ENCODE results near the gene KRT79. TPM values are rescaled to one million over a fixed set of nuclear protein-coding genes. Genes with fewer than 3 reads are reported as not detected.

The KRT79 gene
- total RNA-seq, 1 experiment from 2014 or later = not detected

- TF ChIP-seq REST (IDR thresholded peaks at IDR 0.05; ENCODE audit: insufficient read depth in 1 of 2, low read depth in 2 of 2, low read length in 1 of 2) (no peak), SIN3A (IDR thresholded peaks at IDR 0.05; ENCODE audit: borderline replicate concordance, insufficient read depth, low read depth, low read length) (no peak), CTCF (IDR thresholded peaks at IDR 0.05) (no peak), POLR2AphosphoS5 (IDR thresholded peaks at IDR 0.05; ENCODE audit: low read depth, low read length) (no peak), TCF7L2 (IDR thresholded peaks at IDR 0.05; ENCODE audit: low read depth, low read length) (no peak)
- H3K27ac ChIP-seq (ENCODE audit: low read length) = no peak overlapping the region
- H3K4me3 ChIP-seq (ENCODE audit: low read depth in 2 of 2, low read length in 2 of 2) = no peak overlapping the region
- ChIA-PET CTCF (interaction anchor here (0.6 kb wide), 1 partner anchor 1167 kb away, joined by 7 read pairs; no protein-coding TSS in a partner anchor), POLR2A (no interaction called here)
- intact Hi-C loops (cut with micrococcal nuclease; ENCODE audit: unreplicated experiment) = no loop called here
- no peaks in the 10 kb centered on the region for H3K9me3 ChIP-seq (ENCODE audit: control insufficient read depth, insufficient read depth, low read depth, low read length)
- DNase-seq (ENCODE audit: low read depth, low spot score) = no peak
- peaks cover 9% of the 10 kb centered on the region; the same call in 1 of the 2 replicates for H3K4me1 ChIP-seq (ENCODE audit: control insufficient read depth, insufficient read depth, low read length)
- H3K36me3 ChIP-seq (ENCODE audit: control insufficient read depth, insufficient read depth, low read length) = no peaks in the 10 kb centered on the region
- in situ Hi-C loops (cut with HindIII; ENCODE audit: low pct_unique_long_range_greater_than_20kb, low sequenced_read_pairs) = no loop called here
- no peak for ATAC-seq
- no TSS peak for BruUV-seq (replicated peaks)
- H3K27me3 ChIP-seq (ENCODE audit: control insufficient read depth, insufficient read depth, low read length) = no peaks in the 10 kb centered on the region
Measured at GRCh38 chr12:52796839-52797528, 37.1 kb downstream of the KRT79 start.

GRCh38 chr12:52796429-52796794 lies 37.7 kb downstream of the KRT79 start:
- CTCF ChIA-PET = interaction anchor here (0.6 kb wide), 1 partner anchor 1167 kb away, joined by 7 read pairs; no protein-coding TSS in a partner anchor
- H3K27me3 ChIP-seq (ENCODE audit: control insufficient read depth, insufficient read depth, low read length) = no peaks in the 10 kb centered on the region
- in situ Hi-C loops (cut with HindIII; ENCODE audit: low pct_unique_long_range_greater_than_20kb, low sequenced_read_pairs) = no loop called here
- ATAC-seq (no peak), DNase-seq (ENCODE audit: low read depth, low spot score) (no peak)
- no peak overlapping the region for H3K27ac ChIP-seq (ENCODE audit: low read length)
- H3K9me3 ChIP-seq (ENCODE audit: control insufficient read depth, insufficient read depth, low read depth, low read length) = no peaks in the 10 kb centered on the region
- TF ChIP-seq REST (IDR thresholded peaks at IDR 0.05; ENCODE audit: insufficient read depth in 1 of 2, low read depth in 2 of 2, low read length in 1 of 2) (no peak), CTCF (IDR thresholded peaks at IDR 0.05) (no peak), SIN3A (IDR thresholded peaks at IDR 0.05; ENCODE audit: borderline replicate concordance, insufficient read depth, low read depth, low read length) (no peak), TCF7L2 (IDR thresholded peaks at IDR 0.05; ENCODE audit: low read depth, low read length) (no peak), POLR2AphosphoS5 (IDR thresholded peaks at IDR 0.05; ENCODE audit: low read depth, low read length) (no peak)
- H3K36me3 ChIP-seq (ENCODE audit: control insufficient read depth, insufficient read depth, low read length) = no peaks in the 10 kb centered on the region
- intact Hi-C loops (cut with micrococcal nuclease; ENCODE audit: unreplicated experiment) = no loop called here
- no peak overlapping the region for H3K4me3 ChIP-seq (ENCODE audit: low read depth in 2 of 2, low read length in 2 of 2)
- H3K4me1 ChIP-seq (ENCODE audit: control insufficient read depth, insufficient read depth, low read length) = peaks cover 9% of the 10 kb centered on the region; the same call in 1 of the 2 replicates
- no TSS peak for BruUV-seq (replicated peaks)
- POLR2A ChIA-PET = no interaction called here

Data from Panc1 (cell line).